Measurements from ENCODE around the gene STEEP1.
A peak's percentile ranks its signal among the peaks of the same experiment; 100 is the strongest.

The STEEP1 gene

GRCh38 chrX:119573222-119573621, 8.0 kb upstream of the STEEP1 start:
- Histone ChIP-seq H3K4me1 (ENCODE audit: insufficient read depth, low read length, poor library complexity, severe bottlenecking) (peaks cover 12% of the 10 kb centered on the region), H3K9ac (ENCODE audit: low read depth, low read length, poor library complexity, severe bottlenecking) (peak overlapping the region; percentile 66), H3K36me3 (ENCODE audit: insufficient read depth, low read length) (no peaks in the 10 kb centered on the region), H3K4me2 (ENCODE audit: low read depth, low read length, poor library complexity, severe bottlenecking) (peak overlapping the region; percentile 71), H3K79me2 (ENCODE audit: insufficient read depth, low read length) (peaks cover 25% of the 10 kb centered on the region), H3K27me3 (ENCODE audit: insufficient read depth, low read length, poor library complexity, severe bottlenecking) (no peaks in the 10 kb centered on the region), H2AFZ (ENCODE audit: low read length) (no peak overlapping the region), H3K9me3 (ENCODE audit: insufficient read depth, low read depth, low read length) (no peaks in the 10 kb centered on the region), H3K9me2 (replicated peaks; ENCODE audit: low read depth, low read length) (no peaks in the 10 kb centered on the region), H3K4me3 (ENCODE audit: low read length, poor library complexity, severe bottlenecking) (peak overlapping the region; percentile 89), H4K20me1 (ENCODE audit: insufficient read depth, low read length, poor library complexity, severe bottlenecking) (peaks cover 11% of the 10 kb centered on the region), H3F3A (ENCODE audit: low read depth) (no peaks in the 10 kb centered on the region)
- TF ChIP-seq, protein P1, sequence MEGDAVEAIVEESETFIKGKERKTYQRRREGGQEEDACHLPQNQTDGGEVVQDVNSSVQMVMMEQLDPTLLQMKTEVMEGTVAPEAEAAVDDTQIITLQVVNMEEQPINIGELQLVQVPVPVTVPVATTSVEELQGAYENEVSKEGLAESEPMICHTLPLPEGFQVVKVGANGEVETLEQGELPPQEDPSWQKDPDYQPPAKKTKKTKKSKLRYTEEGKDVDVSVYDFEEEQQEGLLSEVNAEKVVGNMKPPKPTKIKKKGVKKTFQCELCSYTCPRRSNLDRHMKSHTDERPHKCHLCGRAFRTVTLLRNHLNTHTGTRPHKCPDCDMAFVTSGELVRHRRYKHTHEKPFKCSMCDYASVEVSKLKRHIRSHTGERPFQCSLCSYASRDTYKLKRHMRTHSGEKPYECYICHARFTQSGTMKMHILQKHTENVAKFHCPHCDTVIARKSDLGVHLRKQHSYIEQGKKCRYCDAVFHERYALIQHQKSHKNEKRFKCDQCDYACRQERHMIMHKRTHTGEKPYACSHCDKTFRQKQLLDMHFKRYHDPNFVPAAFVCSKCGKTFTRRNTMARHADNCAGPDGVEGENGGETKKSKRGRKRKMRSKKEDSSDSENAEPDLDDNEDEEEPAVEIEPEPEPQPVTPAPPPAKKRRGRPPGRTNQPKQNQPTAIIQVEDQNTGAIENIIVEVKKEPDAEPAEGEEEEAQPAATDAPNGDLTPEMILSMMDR (conservative IDR thresholded peaks at IDR 0.05; ENCODE audit: low read length): no peak

GRCh38 chrX:119570351-119570835, 5.2 kb upstream of the STEEP1 start:
- no peak overlapping the region for H2AFZ ChIP-seq (ENCODE audit: low read length)
- peaks cover 4% of the 10 kb centered on the region for H4K20me1 ChIP-seq (ENCODE audit: insufficient read depth, low read length, poor library complexity, severe bottlenecking)
- TF ChIP-seq, protein P1 (conservative IDR thresholded peaks at IDR 0.05; ENCODE audit: low read length): no peak
- no peaks in the 10 kb centered on the region for H3K36me3 ChIP-seq (ENCODE audit: insufficient read depth, low read length)
- no peak overlapping the region for H3K4me3 ChIP-seq (ENCODE audit: low read length, poor library complexity, severe bottlenecking)
- no peaks in the 10 kb centered on the region for H3K27me3 ChIP-seq (ENCODE audit: insufficient read depth, low read length, poor library complexity, severe bottlenecking)
- no peaks in the 10 kb centered on the region for H3K9me2 ChIP-seq (replicated peaks; ENCODE audit: low read depth, low read length)
- H3F3A ChIP-seq (ENCODE audit: low read depth): no peaks in the 10 kb centered on the region
- H3K79me2 ChIP-seq (ENCODE audit: insufficient read depth, low read length): peaks cover 7% of the 10 kb centered on the region
- H3K4me2 ChIP-seq (ENCODE audit: low read depth, low read length, poor library complexity, severe bottlenecking): no peak overlapping the region
- H3K4me1 ChIP-seq (ENCODE audit: insufficient read depth, low read length, poor library complexity, severe bottlenecking): no peaks in the 10 kb centered on the region
- H3K9ac ChIP-seq (ENCODE audit: low read depth, low read length, poor library complexity, severe bottlenecking): no peak overlapping the region
- H3K9me3 ChIP-seq (ENCODE audit: insufficient read depth, low read depth, low read length): no peaks in the 10 kb centered on the region

- Histone ChIP-seq H3K36me3 (ENCODE audit: insufficient read depth, low read length) (no peaks in the 10 kb centered on the region), H3K9me3 (ENCODE audit: insufficient read depth, low read depth, low read length) (no peaks in the 10 kb centered on the region), H4K20me1 (ENCODE audit: insufficient read depth, low read length, poor library complexity, severe bottlenecking) (no peaks in the 10 kb centered on the region), H2AFZ (ENCODE audit: low read length) (no peak overlapping the region), H3K4me2 (ENCODE audit: low read depth, low read length, poor library complexity, severe bottlenecking) (no peak overlapping the region), H3K9me2 (replicated peaks; ENCODE audit: low read depth, low read length) (no peaks in the 10 kb centered on the region), H3K4me1 (ENCODE audit: insufficient read depth, low read length, poor library complexity, severe bottlenecking) (no peaks in the 10 kb centered on the region), H3K79me2 (ENCODE audit: insufficient read depth, low read length) (no peaks in the 10 kb centered on the region; the same call in 1 of the 2 replicates), H3K4me3 (ENCODE audit: low read length, poor library complexity, severe bottlenecking) (no peak overlapping the region), H3K27me3 (ENCODE audit: insufficient read depth, low read length, poor library complexity, severe bottlenecking) (no peaks in the 10 kb centered on the region), H3K9ac (ENCODE audit: low read depth, low read length, poor library complexity, severe bottlenecking) (no peak overlapping the region), H3F3A (ENCODE audit: low read depth) (no peaks in the 10 kb centered on the region)
- TF ChIP-seq, protein P1 (conservative IDR thresholded peaks at IDR 0.05; ENCODE audit: low read length): no peak
- TF ChIP-seq EZH2phosphoT487 (IDR thresholded peaks at IDR 0.05; ENCODE audit: borderline replicate concordance): no peak
Measured at GRCh38 chrX:119552508-119552907, 12.7 kb downstream of the STEEP1 start.
